ENCODE measurements around the gene MAML3. TPM values are rescaled to one million over a fixed set of nuclear protein-coding genes. Genes with fewer than 3 reads are reported as not detected.

The MAML3 gene
- total and polyA plus RNA-seq, 2 of the 13 experiments (the other 11 are each of a cell fraction or from before 2014, with no cell fraction given) = 0.05 to 0.13 TPM

DNA sequence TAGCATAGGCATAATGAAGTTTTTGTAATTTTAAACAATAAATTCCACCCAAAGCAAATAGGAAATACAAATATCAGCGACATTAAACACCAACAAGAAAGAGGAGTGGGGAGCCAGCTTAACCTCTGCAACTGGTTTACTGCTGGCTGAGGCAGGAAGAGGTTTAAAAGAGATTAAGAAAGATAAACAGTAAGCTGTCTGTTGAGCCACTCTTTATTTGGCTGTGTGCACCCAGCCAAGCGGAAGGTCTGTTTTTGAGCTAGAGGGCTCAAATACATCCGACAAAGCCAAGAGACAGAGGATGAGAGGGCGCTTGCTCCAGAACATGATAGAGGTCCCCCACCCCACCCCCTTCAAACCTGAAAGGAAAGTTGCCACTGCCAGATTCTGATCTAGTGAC lies 297.0 kb downstream of the MAML3 start (continued):
- TF ChIP-seq NR0B2 (CRISPR knock-in tag; IDR thresholded peaks at IDR 0.05) (no peak), ZNF607 (CRISPR knock-in tag; IDR thresholded peaks at IDR 0.05; ENCODE audit: borderline replicate concordance) (no peak), ZNF777 (CRISPR knock-in tag; IDR thresholded peaks at IDR 0.05) (no peak), ZKSCAN1 (IDR thresholded peaks at IDR 0.05; ENCODE audit: low read length) (no peak), THRA (CRISPR knock-in tag; IDR thresholded peaks at IDR 0.05; ENCODE audit: borderline replicate concordance) (0 out of 2 replicates have a peak, but pooled peaks have one; percentile 44), ZNF24 (IDR thresholded peaks at IDR 0.05) (no peak), ZNF260 (CRISPR knock-in tag; IDR thresholded peaks at IDR 0.05; ENCODE audit: borderline replicate concordance, low read depth) (no peak), FOXM1 (CRISPR knock-in tag; IDR thresholded peaks at IDR 0.05) (no peak), TEAD3 (CRISPR knock-in tag; optimal IDR thresholded peaks at IDR 0.05; ENCODE audit: borderline replicate concordance) (peak; percentile 34), ZFY (CRISPR knock-in tag; IDR thresholded peaks at IDR 0.05) (no peak), HNRNPLL (IDR thresholded peaks at IDR 0.05; ENCODE audit: low read depth, low read length, poor library complexity, severe bottlenecking) (no peak), TCF7 (IDR thresholded peaks at IDR 0.05; ENCODE audit: low read depth) (peak; percentile 72), ZNF703 (CRISPR knock-in tag; IDR thresholded peaks at IDR 0.05; ENCODE audit: borderline replicate concordance) (no peak)
- TF ChIP-seq, protein P1, sequence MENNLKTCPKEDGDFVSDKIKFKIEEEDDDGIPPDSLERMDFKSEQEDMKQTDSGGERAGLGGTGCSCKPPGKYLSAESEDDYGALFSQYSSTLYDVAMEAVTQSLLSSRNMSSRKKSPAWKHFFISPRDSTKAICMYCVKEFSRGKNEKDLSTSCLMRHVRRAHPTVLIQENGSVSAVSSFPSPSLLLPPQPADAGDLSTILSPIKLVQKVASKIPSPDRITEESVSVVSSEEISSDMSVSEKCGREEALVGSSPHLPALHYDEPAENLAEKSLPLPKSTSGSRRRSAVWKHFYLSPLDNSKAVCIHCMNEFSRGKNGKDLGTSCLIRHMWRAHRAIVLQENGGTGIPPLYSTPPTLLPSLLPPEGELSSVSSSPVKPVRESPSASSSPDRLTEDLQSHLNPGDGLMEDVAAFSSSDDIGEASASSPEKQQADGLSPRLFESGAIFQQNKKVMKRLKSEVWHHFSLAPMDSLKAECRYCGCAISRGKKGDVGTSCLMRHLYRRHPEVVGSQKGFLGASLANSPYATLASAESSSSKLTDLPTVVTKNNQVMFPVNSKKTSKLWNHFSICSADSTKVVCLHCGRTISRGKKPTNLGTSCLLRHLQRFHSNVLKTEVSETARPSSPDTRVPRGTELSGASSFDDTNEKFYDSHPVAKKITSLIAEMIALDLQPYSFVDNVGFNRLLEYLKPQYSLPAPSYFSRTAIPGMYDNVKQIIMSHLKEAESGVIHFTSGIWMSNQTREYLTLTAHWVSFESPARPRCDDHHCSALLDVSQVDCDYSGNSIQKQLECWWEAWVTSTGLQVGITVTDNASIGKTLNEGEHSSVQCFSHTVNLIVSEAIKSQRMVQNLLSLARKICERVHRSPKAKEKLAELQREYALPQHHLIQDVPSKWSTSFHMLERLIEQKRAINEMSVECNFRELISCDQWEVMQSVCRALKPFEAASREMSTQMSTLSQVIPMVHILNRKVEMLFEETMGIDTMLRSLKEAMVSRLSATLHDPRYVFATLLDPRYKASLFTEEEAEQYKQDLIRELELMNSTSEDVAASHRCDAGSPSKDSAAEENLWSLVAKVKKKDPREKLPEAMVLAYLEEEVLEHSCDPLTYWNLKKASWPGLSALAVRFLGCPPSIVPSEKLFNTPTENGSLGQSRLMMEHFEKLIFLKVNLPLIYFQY (CRISPR knock-in tag; IDR thresholded peaks at IDR 0.05; ENCODE audit: borderline replicate concordance) = no peak
- TF ChIP-seq, protein P2, sequence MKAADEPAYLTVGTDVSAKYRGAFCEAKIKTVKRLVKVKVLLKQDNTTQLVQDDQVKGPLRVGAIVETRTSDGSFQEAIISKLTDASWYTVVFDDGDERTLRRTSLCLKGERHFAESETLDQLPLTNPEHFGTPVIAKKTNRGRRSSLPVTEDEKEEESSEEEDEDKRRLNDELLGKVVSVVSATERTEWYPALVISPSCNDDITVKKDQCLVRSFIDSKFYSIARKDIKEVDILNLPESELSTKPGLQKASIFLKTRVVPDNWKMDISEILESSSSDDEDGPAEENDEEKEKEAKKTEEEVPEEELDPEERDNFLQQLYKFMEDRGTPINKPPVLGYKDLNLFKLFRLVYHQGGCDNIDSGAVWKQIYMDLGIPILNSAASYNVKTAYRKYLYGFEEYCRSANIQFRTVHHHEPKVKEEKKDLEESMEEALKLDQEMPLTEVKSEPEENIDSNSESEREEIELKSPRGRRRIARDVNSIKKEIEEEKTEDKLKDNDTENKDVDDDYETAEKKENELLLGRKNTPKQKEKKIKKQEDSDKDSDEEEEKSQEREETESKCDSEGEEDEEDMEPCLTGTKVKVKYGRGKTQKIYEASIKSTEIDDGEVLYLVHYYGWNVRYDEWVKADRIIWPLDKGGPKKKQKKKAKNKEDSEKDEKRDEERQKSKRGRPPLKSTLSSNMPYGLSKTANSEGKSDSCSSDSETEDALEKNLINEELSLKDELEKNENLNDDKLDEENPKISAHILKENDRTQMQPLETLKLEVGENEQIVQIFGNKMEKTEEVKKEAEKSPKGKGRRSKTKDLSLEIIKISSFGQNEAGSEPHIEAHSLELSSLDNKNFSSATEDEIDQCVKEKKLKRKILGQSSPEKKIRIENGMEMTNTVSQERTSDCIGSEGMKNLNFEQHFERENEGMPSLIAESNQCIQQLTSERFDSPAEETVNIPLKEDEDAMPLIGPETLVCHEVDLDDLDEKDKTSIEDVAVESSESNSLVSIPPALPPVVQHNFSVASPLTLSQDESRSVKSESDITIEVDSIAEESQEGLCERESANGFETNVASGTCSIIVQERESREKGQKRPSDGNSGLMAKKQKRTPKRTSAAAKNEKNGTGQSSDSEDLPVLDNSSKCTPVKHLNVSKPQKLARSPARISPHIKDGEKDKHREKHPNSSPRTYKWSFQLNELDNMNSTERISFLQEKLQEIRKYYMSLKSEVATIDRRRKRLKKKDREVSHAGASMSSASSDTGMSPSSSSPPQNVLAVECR (CRISPR knock-in tag; IDR thresholded peaks at IDR 0.05; ENCODE audit: borderline replicate concordance) = no peak
- TF ChIP-seq, protein P3, sequence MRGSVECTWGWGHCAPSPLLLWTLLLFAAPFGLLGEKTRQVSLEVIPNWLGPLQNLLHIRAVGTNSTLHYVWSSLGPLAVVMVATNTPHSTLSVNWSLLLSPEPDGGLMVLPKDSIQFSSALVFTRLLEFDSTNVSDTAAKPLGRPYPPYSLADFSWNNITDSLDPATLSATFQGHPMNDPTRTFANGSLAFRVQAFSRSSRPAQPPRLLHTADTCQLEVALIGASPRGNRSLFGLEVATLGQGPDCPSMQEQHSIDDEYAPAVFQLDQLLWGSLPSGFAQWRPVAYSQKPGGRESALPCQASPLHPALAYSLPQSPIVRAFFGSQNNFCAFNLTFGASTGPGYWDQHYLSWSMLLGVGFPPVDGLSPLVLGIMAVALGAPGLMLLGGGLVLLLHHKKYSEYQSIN (CRISPR knock-in tag; IDR thresholded peaks at IDR 0.05; ENCODE audit: borderline replicate concordance) = no peak
- TF ChIP-seq, protein P4, sequence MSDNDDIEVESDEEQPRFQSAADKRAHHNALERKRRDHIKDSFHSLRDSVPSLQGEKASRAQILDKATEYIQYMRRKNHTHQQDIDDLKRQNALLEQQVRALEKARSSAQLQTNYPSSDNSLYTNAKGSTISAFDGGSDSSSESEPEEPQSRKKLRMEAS (IDR thresholded peaks at IDR 0.05) = no peak
- TF ChIP-seq, protein P5, sequence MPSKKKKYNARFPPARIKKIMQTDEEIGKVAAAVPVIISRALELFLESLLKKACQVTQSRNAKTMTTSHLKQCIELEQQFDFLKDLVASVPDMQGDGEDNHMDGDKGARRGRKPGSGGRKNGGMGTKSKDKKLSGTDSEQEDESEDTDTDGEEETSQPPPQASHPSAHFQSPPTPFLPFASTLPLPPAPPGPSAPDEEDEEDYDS (CRISPR knock-in tag; IDR thresholded peaks at IDR 0.05) = peak; percentile 51

Measured in HepG2 (cell line).